NT2/D1 (cell line): ENCODE results near the gene HIRA.

Experiments used
- SUZ12 ChIP-seq: IDR thresholded peaks from 2 replicates; pipeline ENCODE4 v1.6.1; 2011; ENCODE audit not compliant: insufficient read length, insufficient read depth; ENCODE audit errors: extremely low read depth
- YY1 ChIP-seq: IDR thresholded peaks from 2 replicates; pipeline ENCODE4 v1.6.1; 2011; ENCODE audit not compliant: insufficient read length, insufficient read depth
- ZNF274 ChIP-seq: IDR thresholded peaks from 2 replicates; pipeline ENCODE4 v1.6.1; 2011; ENCODE audit warnings: mild to moderate bottlenecking, low read depth, low read length

DNA sequence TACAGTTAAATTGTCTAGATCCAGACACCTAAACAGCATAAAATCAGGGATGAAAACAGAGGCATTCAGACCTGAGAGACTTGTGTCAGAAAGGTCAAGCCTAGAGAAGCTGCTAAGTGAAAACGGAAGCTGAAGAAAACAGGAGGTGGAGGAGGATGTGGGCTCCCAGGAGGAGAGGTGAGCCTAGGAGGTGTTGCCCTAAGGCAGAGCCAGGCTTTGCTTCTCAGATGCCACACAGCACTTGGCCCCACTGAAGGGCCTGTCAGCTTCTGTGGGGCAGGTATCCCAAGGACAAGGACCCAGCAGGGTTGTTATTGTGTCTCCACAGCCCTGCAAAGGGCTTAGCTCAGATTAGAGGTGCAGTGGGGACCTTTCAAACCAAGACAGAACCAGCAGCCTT lies 33.0 kb upstream of the HIRA start:
- TF ChIP-seq YY1: no peak
- TF ChIP-seq ZNF274: no peak
- TF ChIP-seq SUZ12: no peak
